ENCODE data around the gene RAB40C.

RAB40C gene
- 4.7 to 25.8 (median 17.7) reads per million in 9 experiments for total RNA-seq

- H3K36me3 Mint-ChIP-seq (ENCODE audit: insufficient read depth): peaks cover 26% of the 10 kb centered on the region
- peaks cover 39% of the 10 kb centered on the region in 2 donors for H3K4me1 Mint-ChIP-seq (ENCODE audit: low read depth in 2 of 2)
- ATAC-seq (replicated peaks): peak; percentile 79
- no peaks in the 10 kb centered on the region for H3K9me3 Mint-ChIP-seq
- no peaks in the 10 kb centered on the region for H3K27me3 Mint-ChIP-seq
- peak; percentile 98 to 99 (median 99) for DNase-seq
- H3K4me3 Mint-ChIP-seq: peak within 1 kb of the TSS; percentile 92 to 93
- H3K27ac Mint-ChIP-seq: peak within 1 kb of the TSS; percentile 96 to 98
Measured at GRCh38 chr16:589658-590187, at the start of gene RAB40C. Gene RAB40C (plus strand): TSS chr16:590066. CDS start chr16:590292, 226 bp downstream.

GRCh38 chr16:540645-541340, 49.1 kb upstream of the RAB40C start:
- H3K9me3 Mint-ChIP-seq: no peaks in the 10 kb centered on the region
- peaks cover 3 to 8% of the 10 kb centered on the region in 2 donors for H3K4me1 Mint-ChIP-seq (ENCODE audit: low read depth in 2 of 2)
- peak overlapping the region in 1 of 2 donors; percentile 63 for H3K27ac Mint-ChIP-seq
- H3K4me3 Mint-ChIP-seq: no peak overlapping the region
- H3K36me3 Mint-ChIP-seq (ENCODE audit: insufficient read depth): peaks cover 21% of the 10 kb centered on the region
- no peaks in the 10 kb centered on the region for H3K27me3 Mint-ChIP-seq
- ATAC-seq (replicated peaks): no peak
- no peak for DNase-seq

- ATAC-seq (replicated peaks) (no peak), DNase-seq (no peak)
- Mint-ChIP-seq H3K27me3 (no peaks in the 10 kb centered on the region), H3K27ac (no peak overlapping the region), H3K4me1 (ENCODE audit: low read depth in 2 of 2) (peaks cover 3 to 6% of the 10 kb centered on the region in 2 donors), H3K36me3 (ENCODE audit: insufficient read depth) (peaks cover 12% of the 10 kb centered on the region), H3K4me3 (no peak overlapping the region), H3K9me3 (no peaks in the 10 kb centered on the region)
Measured at GRCh38 chr16:543301-544164, 46.3 kb upstream of the RAB40C start.

- H3K27me3 Mint-ChIP-seq: no peaks in the 10 kb centered on the region
- peaks cover 12% of the 10 kb centered on the region for H3K36me3 Mint-ChIP-seq (ENCODE audit: insufficient read depth)
- H3K27ac Mint-ChIP-seq: no peak overlapping the region
- H3K9me3 Mint-ChIP-seq: no peaks in the 10 kb centered on the region
- no peak for DNase-seq
- H3K4me1 Mint-ChIP-seq (ENCODE audit: low read depth in 2 of 2): peaks cover 3 to 6% of the 10 kb centered on the region in 2 donors
- no peak for ATAC-seq (replicated peaks)
- H3K4me3 Mint-ChIP-seq: no peak overlapping the region
Measured at GRCh38 chr16:544517-544916, 45.3 kb upstream of the RAB40C start.

GRCh38 chr16:546909-547770, 42.7 kb upstream of the RAB40C start:
- ATAC-seq (replicated peaks): peak; percentile 68
- H3K4me3 Mint-ChIP-seq: no peak overlapping the region

GRCh38 chr16:548586-548985, 41.3 kb upstream of the RAB40C start:
- H3K36me3 Mint-ChIP-seq (ENCODE audit: insufficient read depth): peaks cover 7% of the 10 kb centered on the region
- DNase-seq: no peak
- ATAC-seq (replicated peaks): no peak
- no peaks in the 10 kb centered on the region for H3K27me3 Mint-ChIP-seq
- H3K9me3 Mint-ChIP-seq: no peaks in the 10 kb centered on the region
- no peak overlapping the region for H3K27ac Mint-ChIP-seq
- no peak overlapping the region for H3K4me3 Mint-ChIP-seq
- H3K4me1 Mint-ChIP-seq (ENCODE audit: low read depth in 2 of 2): peaks cover 0 to 2% of the 10 kb centered on the region in 2 donors

More at GRCh38 chr16:546909-547770, 42.7 kb upstream of the RAB40C start:
- Mint-ChIP-seq H3K27me3 (no peaks in the 10 kb centered on the region), H3K4me1 (ENCODE audit: low read depth in 2 of 2) (peaks cover 0 to 5% of the 10 kb centered on the region in 2 donors), H3K36me3 (ENCODE audit: insufficient read depth) (peaks cover 7% of the 10 kb centered on the region), H3K27ac (peak overlapping the region in 1 of 2 donors; percentile 23), H3K9me3 (no peaks in the 10 kb centered on the region)
- DNase-seq: peak; percentile 21 to 32 (median 27)

GRCh38 chr16:549544-550263, 40.2 kb upstream of the RAB40C start:
- Mint-ChIP-seq H3K27ac (no peak overlapping the region), H3K36me3 (ENCODE audit: insufficient read depth) (peaks cover 11% of the 10 kb centered on the region), H3K4me1 (ENCODE audit: low read depth in 2 of 2) (peaks cover 0 to 4% of the 10 kb centered on the region in 2 donors), H3K9me3 (no peaks in the 10 kb centered on the region), H3K27me3 (no peaks in the 10 kb centered on the region), H3K4me3 (no peak overlapping the region)
- ATAC-seq (replicated peaks) (no peak), DNase-seq (no peak)

- Mint-ChIP-seq H3K4me1 (ENCODE audit: low read depth in 2 of 2) (peaks cover 0 to 2% of the 10 kb centered on the region in 2 donors), H3K36me3 (ENCODE audit: insufficient read depth) (peaks cover 3% of the 10 kb centered on the region), H3K4me3 (no peak overlapping the region), H3K9me3 (no peaks in the 10 kb centered on the region), H3K27ac (no peak overlapping the region), H3K27me3 (no peaks in the 10 kb centered on the region)
- DNase-seq (no peak), ATAC-seq (replicated peaks) (no peak)
Measured at GRCh38 chr16:551210-551609, 38.7 kb upstream of the RAB40C start.

- Mint-ChIP-seq H3K4me3 (no peak overlapping the region), H3K4me1 (ENCODE audit: low read depth in 2 of 2) (peaks cover 0 to 2% of the 10 kb centered on the region in 2 donors), H3K27ac (no peak overlapping the region), H3K27me3 (peaks cover 0 to 1% of the 10 kb centered on the region in 2 donors), H3K9me3 (no peaks in the 10 kb centered on the region), H3K36me3 (ENCODE audit: insufficient read depth) (peaks cover 3% of the 10 kb centered on the region)
- DNase-seq (no peak), ATAC-seq (replicated peaks) (no peak)
Measured at GRCh38 chr16:552171-552570, 37.7 kb upstream of the RAB40C start.

GRCh38 chr16:553601-554296, 36.1 kb upstream of the RAB40C start:
- peaks cover 5 to 17% of the 10 kb centered on the region in 2 donors for H3K27me3 Mint-ChIP-seq
- H3K4me3 Mint-ChIP-seq: no peak overlapping the region
- H3K9me3 Mint-ChIP-seq: no peaks in the 10 kb centered on the region
- H3K36me3 Mint-ChIP-seq (ENCODE audit: insufficient read depth): peaks cover 3% of the 10 kb centered on the region
- peaks cover 0 to 2% of the 10 kb centered on the region in 2 donors for H3K4me1 Mint-ChIP-seq (ENCODE audit: low read depth in 2 of 2)
- no peak overlapping the region for H3K27ac Mint-ChIP-seq
- ATAC-seq (replicated peaks) (no peak), DNase-seq (no peak)

GRCh38 chr16:554297-554621, 35.6 kb upstream of the RAB40C start:
- DNase-seq (no peak), ATAC-seq (replicated peaks) (no peak)
- no peak overlapping the region for H3K27ac Mint-ChIP-seq
- peaks cover 5 to 21% of the 10 kb centered on the region in 2 donors for H3K27me3 Mint-ChIP-seq
- H3K4me1 Mint-ChIP-seq (ENCODE audit: low read depth in 2 of 2): peaks cover 0 to 2% of the 10 kb centered on the region in 2 donors
- H3K36me3 Mint-ChIP-seq (ENCODE audit: insufficient read depth): peaks cover 3% of the 10 kb centered on the region
- H3K4me3 Mint-ChIP-seq: no peak overlapping the region
- H3K9me3 Mint-ChIP-seq: no peaks in the 10 kb centered on the region
